K562 (cell line): ENCODE data around the gene PI16. TPM values are rescaled to one million over a fixed set of nuclear protein-coding genes. Genes with fewer than 3 reads are reported as not detected.

Experiments used
- ATAC-seq: fragments of 200-7000 bp; cut with Tn5 transposase; 3 replicates; pipeline ENCODE4 v1.9.1; 2020; ENCODE audit warnings: moderate library complexity
- BruUV-seq: library from RNA; stranded (reverse); fragments of 400-500 nt; replicated peaks from 2 replicates; lab custom pipeline; 2021; lab: Mats Ljungman, UMichigan
- CTCF ChIA-PET: fragments of 300-600 bp; formaldehyde crosslinking; extraction: SDS; loops from one replicate; lab custom pipeline; 2021; ENCODE audit warnings: low intra/inter-chr PET ratio; lab: Yijun Ruan, JAX
- POLR2A ChIA-PET: fragments of 300-600, 350-650 bp; sonication (Branson Sonifier 250); formaldehyde crosslinking; extraction: SDS; loops from one replicate; lab custom pipeline; 2021; ENCODE audit warnings: antibody characterized with exemption, inconsistent platforms; lab: Yijun Ruan, JAX
- DNase-seq, 4 experiments: peaks; one replicate each; pipeline versions ENCODE4 v3.0.0 to v3.0.0-alpha.2; 2011 to 2018; ENCODE audit warnings: low spot score in 3 of 4, mixed read lengths in 3 of 4; ENCODE audit errors: extremely low read depth in 1 of 4
- FAIRE-seq: peaks from 2 replicates; lab custom pipeline; 2011; peaks lifted over from hg19 to GRCh38; lab: Jason Lieb, UNC
- H2AFZ ChIP-seq: 2 replicates; pipeline ENCODE4 v1.6.0; 2011; ENCODE audit warnings: low read depth, low read length, control low read depth, inconsistent platforms
- H3K27ac ChIP-seq: fragments of 200-600 bp; 3 replicates; pipeline ENCODE4 v1.8.0; 2011; ENCODE audit warnings: low read depth, mild to moderate bottlenecking, control low read depth, inconsistent platforms, low read length, moderate library complexity, mixed read lengths; ENCODE audit errors: extremely low read depth
- H3K27me3 ChIP-seq, 2 experiments: fragments of 300-600 bp in 1 of 2; 2 replicates in 1 of 2; 3 replicates in 1 of 2; pipeline versions ENCODE4 v1.6.0 to v1.8.0; 2011; ENCODE audit warnings: inconsistent platforms in 2 of 2, low read length in 2 of 2, mild to moderate bottlenecking in 1 of 2, mixed read lengths in 1 of 2, moderate library complexity in 1 of 2; ENCODE audit not compliant: control insufficient read depth in 2 of 2, insufficient read depth in 2 of 2
- H3K36me3 ChIP-seq: fragments of 300-600 bp; 3 replicates; pipeline ENCODE4 v1.8.0; 2011; ENCODE audit warnings: mild to moderate bottlenecking, low read length, inconsistent platforms; ENCODE audit not compliant: control insufficient read depth, insufficient read depth
- H3K4me1 ChIP-seq, 2 experiments: fragments of 200-600 bp in 1 of 2; replicated peaks in 1 of 2; 2 replicates in 1 of 2; 3 replicates in 1 of 2; pipeline versions ENCODE4 v1.5.1 to v1.8.0; 2011; ENCODE audit warnings: inconsistent platforms in 2 of 2, low read length in 2 of 2, mild to moderate bottlenecking in 1 of 2, mixed read lengths in 1 of 2, moderate library complexity in 1 of 2; ENCODE audit not compliant: control insufficient read depth in 2 of 2, insufficient read depth in 2 of 2
- H3K4me2 ChIP-seq: 2 replicates; pipeline ENCODE4 v1.6.1; 2011; ENCODE audit warnings: low read length, control low read depth, inconsistent platforms, mixed read lengths; ENCODE audit not compliant: insufficient read depth
- H3K4me3 ChIP-seq: fragments of 200-600 bp; sonication (generic), shearing (Covaris generic); 2 replicates; pipeline ENCODE4 v1.5.1; 2016; ENCODE audit warnings: control low read depth, inconsistent platforms
- H3K79me2 ChIP-seq: fragments of 200-600 bp; 3 replicates; pipeline ENCODE4 v1.8.0; 2011; ENCODE audit warnings: low read length, inconsistent platforms; ENCODE audit not compliant: control insufficient read depth, insufficient read depth
- H3K9ac ChIP-seq, 2 experiments: 2 replicates each; pipeline versions ENCODE4 v1.6.0 to v1.6.1; 2011; ENCODE audit warnings: low read depth in 2 of 2, low read length in 2 of 2, control low read depth in 1 of 2, inconsistent platforms in 1 of 2, mild to moderate bottlenecking in 1 of 2, mixed read lengths in 1 of 2; ENCODE audit not compliant: insufficient read depth in 1 of 2
- H3K9me1 ChIP-seq: one replicate; pipeline ENCODE4 v1.6.0; 2011; ENCODE audit warnings: inconsistent platforms, mild to moderate bottlenecking, low read length, moderate library complexity; ENCODE audit not compliant: control insufficient read depth, insufficient read depth
- H3K9me3 ChIP-seq: replicated peaks from 2 replicates; pipeline ENCODE4 v1.5.1; 2011; ENCODE audit warnings: low read depth, low read length, inconsistent platforms; ENCODE audit not compliant: control insufficient read depth, insufficient read depth
- H4K20me1 ChIP-seq: replicated peaks from 2 replicates; pipeline ENCODE4 v1.6.1; 2011; ENCODE audit warnings: low read length, inconsistent platforms, mixed read lengths; ENCODE audit not compliant: control insufficient read depth, insufficient read depth
- BRF1 ChIP-seq: IDR thresholded peaks from 3 replicates; pipeline ENCODE4 v1.6.1; 2011; ENCODE audit warnings: borderline replicate concordance, mild to moderate bottlenecking; ENCODE audit not compliant: insufficient read length; ENCODE audit errors: extremely low read depth
- CHD1 ChIP-seq: fragments of 200-600 bp; sonication (generic); IDR thresholded peaks from one replicate; pipeline ENCODE4 v1.6.1; 2012; ENCODE audit warnings: mild to moderate bottlenecking, moderate library complexity, low read length, inconsistent platforms
- HDAC2 ChIP-seq: fragments of 450-650 bp; IDR thresholded peaks from 2 replicates; pipeline ENCODE4 v1.6.1; 2016; ENCODE audit warnings: mild to moderate bottlenecking
- HNRNPUL1 ChIP-seq: fragments of 200-400 bp; formaldehyde crosslinking; IDR thresholded peaks from 2 replicates; pipeline ENCODE4 v1.6.1; 2017; ENCODE audit warnings: low read length
- MTA1 ChIP-seq: fragments of 450-650 bp; IDR thresholded peaks from 2 replicates; pipeline ENCODE4 v1.6.1; 2017; ENCODE audit warnings: borderline replicate concordance
- NFRKB ChIP-seq: fragments of 450-650 bp; IDR thresholded peaks from 2 replicates; pipeline ENCODE4 v1.6.1; 2016; ENCODE audit warnings: low read depth
- TRIM24 ChIP-seq, 2 experiments: fragments of 450-650 bp; IDR thresholded peaks; 2 replicates each; pipeline ENCODE4 v1.6.1; 2016
- ZNF175 ChIP-seq: fragments of 200-800 bp; sonication (Bioruptor generic); IDR thresholded peaks from 2 replicates; pipeline ENCODE4 v1.6.1; 2016; ENCODE audit warnings: low read depth, mild to moderate bottlenecking, missing genetic modification characterization, missing compliant biosample characterization
- ZNF586 ChIP-seq: fragments of 450-650 bp; formaldehyde crosslinking; conservative IDR thresholded peaks from 2 replicates; pipeline ENCODE4 v1.4.0; 2020; ENCODE audit warnings: mild to moderate bottlenecking, moderate library complexity
- ZNF707 ChIP-seq: fragments of 250-450 bp; sonication (Bioruptor Pico); conservative IDR thresholded peaks from 2 replicates; pipeline ENCODE4 v1.8.0; 2022; ENCODE audit warnings: inconsistent platforms, mild to moderate bottlenecking, moderate library complexity
- ZNF764 ChIP-seq: fragments of 250-450 bp; sonication (Bioruptor Pico); IDR thresholded peaks from 2 replicates; pipeline ENCODE4 v1.4.0; 2020; ENCODE audit warnings: low read depth, mild to moderate bottlenecking, moderate library complexity
- WGBS: fragments of 100-300 bp; shearing (Covaris generic); methylation state at CpG from one replicate; pipeline ENCODE4 v1.1.6; 2016; ENCODE audit warnings: low coverage, mixed read lengths; ENCODE audit not compliant: insufficient coverage; ENCODE audit errors: missing lambda C conversion rate; 5-methylcytosine and 5-hydroxymethylcytosine counted together
- in situ Hi-C: fragments of 300-500 bp; cut with MboI; formaldehyde crosslinking; loops from 4 replicates; pipeline ENCODE4 v1.15.0; 2018; ENCODE audit warnings: inconsistent platforms, mixed read lengths
- intact Hi-C: fragments of 100-400 bp; cut with micrococcal nuclease; formaldehyde crosslinking; loops from 2 replicates; pipeline ENCODE4 v1.14.2; 2022
- polyA plus RNA-seq, 8 experiments: library from polyadenylated mRNA; depleted of rRNA in 4 of 8; stranded (reverse) in 5 of 8; unstranded in 3 of 8; fragments of >200 nt; fragmentation: Nextera tagmentation in 2 of 8; fragmentation: Illumina TruSeq in 1 of 8; extraction: Ambion mirVana in 2 of 8; extraction: Trizol in 1 of 8; gene quantifications; 2 replicates each; pipeline versions ENCODE4 v1.2.1 to v1.2.3, GENCODE V29; 2011 to 2014; ENCODE audit warnings: inconsistent platforms in 1 of 8, missing spikeins in 1 of 8
- total RNA-seq, 7 experiments: library from RNA; depleted of rRNA in 6 of 7; stranded (reverse); fragments of >200 nt in 6 of 7; fragmentation: Illumina TruSeq in 2 of 7; extraction: Trizol in 2 of 7; gene quantifications; 2 replicates each; pipeline versions ENCODE4 v1.2.1 to v1.2.3, GENCODE V29; 2011 to 2021; ENCODE audit warnings: low replicate concordance in 1 of 7
- TF ChIP-seq, protein P1 (sequence below): fragments of 450-650 bp; conservative IDR thresholded peaks from 2 replicates; pipeline ENCODE4 v1.6.1; 2016; ENCODE audit warnings: missing genetic modification characterization, low read depth, mild to moderate bottlenecking, missing compliant biosample characterization, moderate library complexity

The PI16 gene
- total and polyA plus RNA-seq, 9 of the 15 experiments (the other 6 are each of a cell fraction or from before 2014, with no cell fraction given): 0.06 to 0.18 TPM; not detected in 7

DNA sequence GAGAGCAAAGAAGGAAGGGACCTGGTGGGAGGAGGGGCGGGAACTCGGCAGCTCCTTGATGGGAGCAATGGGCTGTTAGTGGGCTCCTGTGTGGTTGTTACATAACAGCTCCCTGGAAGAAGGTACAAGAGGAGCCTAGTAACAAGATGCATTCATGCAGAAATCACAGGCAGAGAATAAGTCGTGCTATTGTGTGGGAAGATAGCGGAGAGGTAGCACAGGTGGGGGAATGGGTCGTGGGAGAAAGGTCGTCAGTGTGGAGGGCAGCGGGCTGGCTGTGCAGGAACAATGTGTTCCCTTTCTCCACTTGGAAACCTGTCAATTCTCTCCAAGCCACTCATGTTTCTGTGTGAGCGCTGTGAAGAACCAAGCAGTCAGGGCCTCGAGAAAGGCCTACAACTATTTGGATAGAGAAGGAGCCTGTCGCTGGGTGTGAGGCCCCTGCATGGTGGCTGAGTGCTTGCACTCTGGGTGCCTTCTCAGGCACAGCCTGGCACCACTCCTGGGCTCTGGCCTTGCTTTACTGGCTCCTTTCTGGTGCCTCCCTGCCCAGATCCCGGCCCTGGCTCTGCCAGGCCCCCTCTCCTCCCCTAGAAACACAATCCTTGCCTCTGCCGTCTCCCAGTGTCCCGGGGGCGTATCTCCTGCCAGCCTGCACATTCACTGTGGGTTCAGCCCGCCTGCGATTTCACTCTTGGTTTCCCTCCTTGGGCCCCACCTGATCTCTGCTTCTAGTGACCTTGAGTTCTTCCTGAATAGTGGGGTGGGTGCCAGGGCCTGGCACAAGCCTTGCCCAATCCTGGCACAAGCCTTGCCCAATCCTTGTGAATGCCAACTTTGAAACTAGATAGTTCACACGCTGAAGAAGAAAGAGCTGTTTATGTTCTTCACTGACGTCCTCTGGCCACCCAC, 43.5 kb downstream of the PI16 start:
- Histone ChIP-seq H3K4me2 (no peak overlapping the region), H3K27ac (no peak overlapping the region), H2AFZ (no peak overlapping the region), H3K79me2 (no peaks in the 10 kb centered on the region), H4K20me1 (no peaks in the 10 kb centered on the region), H3K9me1 (no peaks in the 10 kb centered on the region), H3K27me3 (peaks cover 39 to 51% of the 10 kb centered on the region in 2 experiments), H3K4me3 (no peak overlapping the region), H3K9me3 (no peaks in the 10 kb centered on the region), H3K9ac (peak overlapping the region in 1 of 2 experiments; percentile 21; a peak in 1 of 4 replicates), H3K4me1 (peaks cover 0 to 4% of the 10 kb centered on the region in 2 experiments; a peak in 1 of 5 replicates), H3K36me3 (no peaks in the 10 kb centered on the region)
- no peak for DNase-seq
- in situ Hi-C loops (no loop called here), intact Hi-C loops (no loop called here)
- WGBS: 28% methylated on average over 17 of the region's 18 CpGs
- no TSS peak for BruUV-seq
- ATAC-seq: no peak
- ChIA-PET POLR2A (interaction anchor here (0.5 to 0.6 kb wide), 3 partner anchors 174 to 376 kb away, joined by 3 read pairs; no protein-coding TSS in a partner anchor), CTCF (no interaction called here)
- TF ChIP-seq, protein P1, sequence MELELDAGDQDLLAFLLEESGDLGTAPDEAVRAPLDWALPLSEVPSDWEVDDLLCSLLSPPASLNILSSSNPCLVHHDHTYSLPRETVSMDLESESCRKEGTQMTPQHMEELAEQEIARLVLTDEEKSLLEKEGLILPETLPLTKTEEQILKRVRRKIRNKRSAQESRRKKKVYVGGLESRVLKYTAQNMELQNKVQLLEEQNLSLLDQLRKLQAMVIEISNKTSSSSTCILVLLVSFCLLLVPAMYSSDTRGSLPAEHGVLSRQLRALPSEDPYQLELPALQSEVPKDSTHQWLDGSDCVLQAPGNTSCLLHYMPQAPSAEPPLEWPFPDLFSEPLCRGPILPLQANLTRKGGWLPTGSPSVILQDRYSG (tag): no peak
- TF ChIP-seq HNRNPUL1 (no peak), TRIM24 (IDR thresholded peaks at IDR 0.05) (no peak), MTA1 (no peak), ZNF707 (no peak), NFRKB (no peak), CHD1 (no peak), BRF1 (no peak), ZNF175 (CRISPR knock-in tag) (no peak), ZNF764 (no peak), ZNF586 (no peak), HDAC2 (no peak)
- FAIRE-seq: no peak
